Frontal cortex (tissue), 4 donors: ENCODE measurements around the gene COL23A1. TPM values are rescaled to one million over a fixed set of nuclear protein-coding genes. Genes with fewer than 3 reads are reported as not detected.

Experiments used
- DNase-seq, 2 donors: peaks; one replicate each; pipeline ENCODE4 v3.0.0; 2012; ENCODE audit warnings: low spot score in 2 of 2
- FAIRE-seq: peaks from 2 replicates; lab custom pipeline; 2012; peaks lifted over from hg19 to GRCh38; lab: Jason Lieb, UNC
- total RNA-seq: library from RNA; depleted of rRNA; stranded (reverse); fragments of >200 nt; gene quantifications from one replicate; pipeline ENCODE4 v1.2.3, GENCODE V29; 2014
- donor health status: control.
- donor health status: control.
- donor health status: control.

Gene COL23A1
- total RNA-seq, 1 donor from 2014 or later = 0.82 TPM

DNA sequence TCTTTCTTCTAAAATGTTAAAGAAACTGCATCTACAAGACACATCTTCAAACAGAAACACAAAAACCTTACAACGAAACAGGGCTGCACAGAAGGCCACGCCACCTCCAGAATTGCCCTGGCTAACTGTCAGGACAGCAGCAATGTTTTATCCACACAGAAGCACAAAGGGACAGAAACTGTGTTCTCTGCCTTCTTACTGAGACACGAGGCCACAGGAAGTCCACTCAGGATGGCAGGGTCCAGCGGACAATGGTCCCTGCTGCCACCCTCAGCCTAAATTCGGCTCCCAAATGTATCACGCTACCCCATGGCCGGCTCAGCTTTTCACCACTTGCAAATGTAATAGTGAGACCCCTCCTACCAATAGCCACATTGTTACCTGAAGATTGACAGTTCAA is 197.8 kb downstream of the COL23A1 start:
- FAIRE-seq (no peak), DNase-seq (no peak)

DNA sequence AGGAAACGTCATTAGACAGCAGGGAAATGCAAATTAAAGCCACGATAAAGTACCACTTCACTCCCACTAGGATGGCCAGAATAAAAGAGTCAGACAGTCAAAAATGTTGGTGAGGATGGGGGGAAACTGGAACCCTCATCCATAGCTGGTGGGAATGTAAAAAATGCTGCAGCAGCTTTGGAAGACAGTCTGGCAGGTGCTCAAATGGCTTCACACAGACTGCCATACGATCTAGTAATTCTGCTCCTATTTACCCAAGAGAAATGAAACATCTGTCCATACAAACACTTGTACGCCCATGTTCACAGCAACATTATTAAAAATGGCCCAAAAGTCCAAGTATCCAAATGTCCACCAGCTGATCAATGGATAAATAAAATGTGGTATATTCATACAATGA is 198.7 kb downstream of the COL23A1 start:
- FAIRE-seq (no peak), DNase-seq (no peak)

DNA sequence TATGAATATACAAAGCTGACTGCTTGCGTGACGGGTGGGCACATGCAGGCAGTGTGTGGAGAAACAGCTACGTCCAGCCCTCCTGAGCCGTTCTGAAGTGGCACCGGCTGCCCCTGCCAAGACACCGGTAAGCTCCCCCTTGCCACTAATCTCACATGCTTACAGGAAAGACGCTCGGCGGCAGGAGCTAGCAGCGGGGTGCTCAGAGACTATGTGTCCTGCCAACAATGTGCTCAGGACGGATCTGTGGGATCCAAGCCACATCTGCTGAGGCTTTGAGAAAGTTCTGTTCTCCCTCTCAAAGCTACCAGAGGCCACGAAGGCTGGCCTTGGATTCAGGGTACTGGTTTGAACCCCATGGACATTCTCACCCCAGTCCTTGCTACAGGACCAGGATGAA is 200.4 kb downstream of the COL23A1 start:
- DNase-seq = no peak
- FAIRE-seq = no peak

GRCh38 chr5:178389026-178389729 is 201.0 kb downstream of the COL23A1 start:
- DNase-seq (no peak), FAIRE-seq (no peak)

DNA sequence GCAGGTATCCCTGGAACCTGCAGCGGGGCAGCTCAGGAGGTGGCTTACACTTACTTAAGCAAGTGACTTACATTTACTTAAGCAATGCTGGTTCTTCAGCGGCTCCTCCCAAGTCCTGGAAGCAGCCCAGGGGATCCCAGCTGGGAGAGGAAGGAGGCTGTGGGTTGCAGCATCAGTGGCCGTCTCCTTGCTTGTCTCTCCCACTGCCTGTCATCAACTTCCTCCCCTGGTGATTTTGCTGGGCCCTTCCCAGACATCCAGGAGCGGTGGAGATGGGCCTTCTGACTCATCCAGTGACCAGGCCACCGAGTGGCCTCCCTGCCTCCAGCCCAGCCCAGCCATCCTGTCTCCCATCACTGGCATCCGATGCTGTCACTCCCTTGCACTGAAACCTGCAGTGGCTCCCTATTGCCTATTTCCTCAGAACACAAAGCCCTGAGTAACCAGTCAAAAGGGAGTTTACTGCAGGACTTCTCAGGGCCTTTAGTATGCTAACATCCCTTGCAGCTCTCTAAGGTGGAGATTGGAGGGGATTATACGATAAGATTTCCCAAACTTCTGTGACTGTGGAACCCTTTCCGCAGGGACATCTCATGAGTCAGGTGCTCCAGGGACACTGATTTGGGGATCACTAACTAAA is 201.7 kb downstream of the COL23A1 start:
- no peak for FAIRE-seq
- DNase-seq = no peak

DNA sequence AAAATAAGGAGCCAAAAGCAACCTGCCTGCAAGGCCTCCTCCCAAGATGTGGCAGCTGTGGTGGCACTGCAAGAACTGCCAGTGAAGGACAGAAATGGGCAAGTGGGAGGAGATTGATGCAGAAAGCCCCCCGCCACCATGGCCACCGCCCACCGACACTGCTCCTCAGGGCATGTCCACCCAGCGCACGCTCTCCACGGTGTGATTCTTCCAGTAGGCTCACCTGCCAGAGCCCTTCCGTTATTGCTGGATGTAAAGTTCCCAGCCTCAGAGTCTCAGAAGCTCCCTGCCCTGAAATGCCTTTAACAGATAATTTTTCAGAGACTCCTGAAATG is 202.4 kb downstream of the COL23A1 start:
- FAIRE-seq (no peak), DNase-seq (no peak)

GRCh38 chr5:178387061-178387855 is 202.9 kb downstream of the COL23A1 start:
- FAIRE-seq = no peak
- no peak for DNase-seq

DNA sequence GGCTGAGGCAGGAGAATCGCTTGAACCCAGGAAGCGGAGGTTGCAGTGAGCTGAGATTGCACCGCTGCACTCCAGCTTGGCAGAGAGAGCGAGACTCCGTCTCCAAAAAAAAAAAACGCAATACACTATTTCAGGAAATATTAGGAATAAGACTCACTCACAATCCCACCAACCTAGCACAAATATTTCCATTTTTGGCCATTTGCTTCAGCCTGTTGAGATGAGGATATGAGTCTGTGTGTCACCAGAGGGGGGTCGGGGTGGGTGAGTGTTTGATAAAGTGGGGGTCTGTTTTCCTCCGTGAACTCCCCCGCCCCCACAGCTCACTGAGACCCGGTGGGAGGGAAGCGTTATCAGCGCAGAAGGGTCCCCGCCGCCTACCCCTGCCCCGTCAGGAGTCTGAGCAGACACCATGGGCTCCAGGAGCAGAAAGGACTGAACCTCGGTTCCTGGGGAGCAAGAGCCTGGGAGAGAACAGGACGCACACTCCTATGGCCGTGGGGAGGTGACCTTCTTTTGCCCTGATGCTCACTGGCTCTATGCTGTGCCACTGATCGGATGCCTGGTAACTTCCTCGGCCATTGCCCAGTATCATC is 203.8 kb downstream of the COL23A1 start:
- FAIRE-seq (no peak), DNase-seq (no peak)

- FAIRE-seq (no peak), DNase-seq (no peak)
Observed at GRCh38 chr5:178385496-178385890, 204.7 kb downstream of the COL23A1 start.

- no peak for FAIRE-seq
- DNase-seq = no peak
Observed at GRCh38 chr5:178384816-178385495, 205.2 kb downstream of the COL23A1 start.

GRCh38 chr5:178383919-178384815 is 206.0 kb downstream of the COL23A1 start:
- FAIRE-seq (no peak), DNase-seq (no peak)

- DNase-seq (no peak), FAIRE-seq (no peak)
Observed at GRCh38 chr5:178383301-178383918, 206.8 kb downstream of the COL23A1 start.

DNA sequence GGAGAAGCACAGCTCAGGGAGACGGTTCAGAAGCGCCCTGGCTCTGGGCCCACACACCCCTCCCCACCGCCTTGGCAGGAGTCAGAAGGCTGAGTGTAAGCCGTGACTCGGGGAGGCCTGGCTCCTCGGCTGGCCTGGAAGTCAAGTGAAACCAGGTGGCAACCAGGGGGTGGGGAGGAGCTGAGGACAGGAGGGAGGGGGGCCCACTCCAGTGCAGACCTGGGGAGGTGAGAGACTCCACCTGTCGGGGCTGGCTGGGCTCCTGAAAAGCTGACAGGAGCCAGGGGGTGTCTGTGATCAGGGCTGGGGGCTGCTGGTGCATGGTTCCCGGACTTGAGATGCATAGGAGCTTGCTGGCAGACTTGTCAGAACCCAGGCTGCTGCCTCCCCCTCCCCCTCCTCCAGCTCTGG is 207.4 kb downstream of the COL23A1 start:
- FAIRE-seq = no peak
- DNase-seq = no peak

DNA sequence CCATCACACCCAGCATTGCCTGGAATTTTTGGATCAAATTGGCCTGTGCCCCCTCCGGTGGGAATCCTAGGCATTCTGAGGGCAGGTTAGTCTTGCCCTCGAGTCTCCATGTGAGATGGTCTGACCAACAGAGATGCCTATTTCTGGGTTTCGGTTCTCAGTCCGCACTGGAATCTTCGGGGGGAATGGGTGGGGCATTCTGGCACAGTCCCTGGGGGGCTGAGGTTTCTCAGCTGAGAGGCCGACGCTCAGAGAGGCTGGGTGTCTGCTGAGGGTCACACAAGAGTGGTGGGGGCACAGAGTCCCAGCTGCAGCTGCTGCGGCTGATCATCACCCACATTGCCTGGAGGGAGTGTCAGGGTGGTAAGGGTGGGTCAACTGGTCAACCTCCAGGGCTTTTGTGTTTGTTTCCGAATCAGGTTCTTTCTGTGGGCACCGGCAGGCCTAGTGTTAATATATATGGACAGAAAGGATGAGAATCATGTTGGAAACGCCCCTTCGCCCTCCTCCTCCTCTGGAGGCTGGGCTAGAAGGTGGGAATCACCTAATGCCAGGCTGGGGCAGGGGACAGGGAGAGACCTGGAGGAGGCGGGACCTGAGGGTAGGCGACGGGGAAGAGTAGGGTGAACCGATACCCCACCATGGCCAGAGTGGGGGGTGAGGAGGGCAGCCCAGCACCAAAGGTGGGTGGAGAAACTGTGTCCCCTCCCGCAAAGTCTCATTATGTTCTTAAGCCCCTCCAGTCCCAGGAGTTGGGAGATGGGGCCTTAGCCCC is 208.1 kb downstream of the COL23A1 start:
- no peak for FAIRE-seq

GRCh38 chr5:178381206-178381605 is 209.0 kb downstream of the COL23A1 start:
- DNase-seq = no peak
- no peak for FAIRE-seq

More for the DNA sequence above, 208.1 kb downstream of the COL23A1 start:
- DNase-seq = no peak

- FAIRE-seq (no peak), DNase-seq (no peak)
Observed at GRCh38 chr5:178380541-178381074, 209.6 kb downstream of the COL23A1 start.

DNA sequence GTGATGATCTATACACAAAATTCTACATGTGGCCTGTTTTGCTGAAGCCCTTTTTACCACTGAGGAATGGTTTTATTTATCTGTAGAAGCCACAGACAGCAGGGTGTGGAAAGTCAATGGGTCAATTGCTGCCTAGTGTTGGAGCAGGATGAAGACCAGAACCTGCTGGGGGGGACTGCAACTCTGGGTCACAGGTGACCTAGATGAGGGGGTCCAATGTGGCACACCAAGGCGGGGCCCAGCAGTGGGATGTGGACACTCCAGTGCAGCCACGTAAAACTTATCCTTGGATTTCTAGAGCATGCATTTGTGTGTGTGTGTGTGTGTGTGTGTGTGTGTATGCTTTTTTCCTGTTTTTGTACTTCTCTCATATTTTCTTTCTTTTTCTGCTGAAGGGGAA is 210.1 kb downstream of the COL23A1 start:
- DNase-seq = no peak
- FAIRE-seq = no peak
